ENCODE results near the gene ALAD. TPM values are rescaled to one million over a fixed set of nuclear protein-coding genes. Genes with fewer than 3 reads are reported as not detected.
A peak's percentile ranks its signal among the peaks of the same experiment; 100 is the strongest.

ALAD gene
- total and polyA plus RNA-seq, 2 of the 13 experiments (the other 11 are each of a cell fraction or from before 2014, with no cell fraction given) = 21.8 to 30.1 TPM

DNA sequence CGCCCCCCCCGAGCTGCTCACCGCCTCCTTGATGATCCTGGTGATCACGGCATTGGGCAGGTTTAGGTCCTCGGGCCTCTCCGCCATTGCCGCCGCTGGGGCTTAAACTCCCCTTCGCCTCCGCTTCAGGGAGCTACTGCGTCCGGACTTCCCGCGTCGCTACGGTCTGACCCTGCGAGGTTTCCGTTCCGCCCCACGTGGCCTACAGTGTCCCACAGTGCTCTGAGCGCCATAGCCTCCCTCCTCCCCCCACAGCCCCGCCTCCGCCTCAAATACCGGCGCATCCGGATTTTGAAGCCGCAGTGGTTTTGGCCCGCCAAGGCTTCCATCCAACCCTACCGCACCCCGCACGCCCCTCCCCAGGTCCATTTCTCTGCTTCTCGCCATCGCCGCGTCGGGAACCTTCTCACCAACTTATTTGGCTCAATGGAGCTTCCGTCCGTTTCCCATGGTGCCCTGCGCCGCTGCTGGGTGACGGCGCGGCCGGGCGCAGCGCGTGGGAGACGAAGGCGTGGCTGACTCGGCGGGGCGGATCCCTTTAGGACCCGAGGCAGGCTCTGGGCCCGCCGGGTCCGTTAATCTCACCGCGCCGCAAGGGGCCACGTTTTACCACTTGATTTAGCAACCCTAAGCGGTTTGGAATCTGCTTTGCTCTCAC, 9.3 kb upstream of the ALAD start, which contains the start of the genes C9orf43 and POLE3 (continued):
- TF ChIP-seq, protein P1, sequence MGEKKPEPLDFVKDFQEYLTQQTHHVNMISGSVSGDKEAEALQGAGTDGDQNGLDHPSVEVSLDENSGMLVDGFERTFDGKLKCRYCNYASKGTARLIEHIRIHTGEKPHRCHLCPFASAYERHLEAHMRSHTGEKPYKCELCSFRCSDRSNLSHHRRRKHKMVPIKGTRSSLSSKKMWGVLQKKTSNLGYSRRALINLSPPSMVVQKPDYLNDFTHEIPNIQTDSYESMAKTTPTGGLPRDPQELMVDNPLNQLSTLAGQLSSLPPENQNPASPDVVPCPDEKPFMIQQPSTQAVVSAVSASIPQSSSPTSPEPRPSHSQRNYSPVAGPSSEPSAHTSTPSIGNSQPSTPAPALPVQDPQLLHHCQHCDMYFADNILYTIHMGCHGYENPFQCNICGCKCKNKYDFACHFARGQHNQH (CRISPR knock-in tag; IDR thresholded peaks at IDR 0.05) = peak; percentile 82
- 0 out of 2 replicates have a peak, but pooled peaks have one; percentile 57 for TF ChIP-seq ZNF431 (CRISPR knock-in tag; IDR thresholded peaks at IDR 0.05; ENCODE audit: borderline replicate concordance, low read depth)
- TF ChIP-seq, protein P2, sequence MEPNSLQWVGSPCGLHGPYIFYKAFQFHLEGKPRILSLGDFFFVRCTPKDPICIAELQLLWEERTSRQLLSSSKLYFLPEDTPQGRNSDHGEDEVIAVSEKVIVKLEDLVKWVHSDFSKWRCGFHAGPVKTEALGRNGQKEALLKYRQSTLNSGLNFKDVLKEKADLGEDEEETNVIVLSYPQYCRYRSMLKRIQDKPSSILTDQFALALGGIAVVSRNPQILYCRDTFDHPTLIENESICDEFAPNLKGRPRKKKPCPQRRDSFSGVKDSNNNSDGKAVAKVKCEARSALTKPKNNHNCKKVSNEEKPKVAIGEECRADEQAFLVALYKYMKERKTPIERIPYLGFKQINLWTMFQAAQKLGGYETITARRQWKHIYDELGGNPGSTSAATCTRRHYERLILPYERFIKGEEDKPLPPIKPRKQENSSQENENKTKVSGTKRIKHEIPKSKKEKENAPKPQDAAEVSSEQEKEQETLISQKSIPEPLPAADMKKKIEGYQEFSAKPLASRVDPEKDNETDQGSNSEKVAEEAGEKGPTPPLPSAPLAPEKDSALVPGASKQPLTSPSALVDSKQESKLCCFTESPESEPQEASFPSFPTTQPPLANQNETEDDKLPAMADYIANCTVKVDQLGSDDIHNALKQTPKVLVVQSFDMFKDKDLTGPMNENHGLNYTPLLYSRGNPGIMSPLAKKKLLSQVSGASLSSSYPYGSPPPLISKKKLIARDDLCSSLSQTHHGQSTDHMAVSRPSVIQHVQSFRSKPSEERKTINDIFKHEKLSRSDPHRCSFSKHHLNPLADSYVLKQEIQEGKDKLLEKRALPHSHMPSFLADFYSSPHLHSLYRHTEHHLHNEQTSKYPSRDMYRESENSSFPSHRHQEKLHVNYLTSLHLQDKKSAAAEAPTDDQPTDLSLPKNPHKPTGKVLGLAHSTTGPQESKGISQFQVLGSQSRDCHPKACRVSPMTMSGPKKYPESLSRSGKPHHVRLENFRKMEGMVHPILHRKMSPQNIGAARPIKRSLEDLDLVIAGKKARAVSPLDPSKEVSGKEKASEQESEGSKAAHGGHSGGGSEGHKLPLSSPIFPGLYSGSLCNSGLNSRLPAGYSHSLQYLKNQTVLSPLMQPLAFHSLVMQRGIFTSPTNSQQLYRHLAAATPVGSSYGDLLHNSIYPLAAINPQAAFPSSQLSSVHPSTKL (CRISPR knock-in tag; IDR thresholded peaks at IDR 0.05) = peak; percentile 54
- peak; percentile 81 for TF ChIP-seq KLF11 (CRISPR knock-in tag; IDR thresholded peaks at IDR 0.05)
- 0 out of 2 replicates have a peak, but pooled peaks have one; percentile 19 for TF ChIP-seq ZKSCAN8 (CRISPR knock-in tag; IDR thresholded peaks at IDR 0.05; ENCODE audit: borderline replicate concordance)
- peak; percentile 74 for TF ChIP-seq NKX3-1 (CRISPR knock-in tag; IDR thresholded peaks at IDR 0.05)
- TF ChIP-seq, protein P3, sequence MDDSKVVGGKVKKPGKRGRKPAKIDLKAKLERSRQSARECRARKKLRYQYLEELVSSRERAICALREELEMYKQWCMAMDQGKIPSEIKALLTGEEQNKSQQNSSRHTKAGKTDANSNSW (CRISPR knock-in tag; IDR thresholded peaks at IDR 0.05; ENCODE audit: borderline replicate concordance) = no peak
- no peak; the same call in 1 of the 2 replicates for TF ChIP-seq ATF7 (IDR thresholded peaks at IDR 0.05)
- TF ChIP-seq ATF7 (CRISPR knock-in tag; IDR thresholded peaks at IDR 0.05) = 0 out of 2 replicates have a peak, but pooled peaks have one; percentile 35
- peak; percentile 90 for TF ChIP-seq ZC3H13 (CRISPR knock-in tag; IDR thresholded peaks at IDR 0.05)
- TF ChIP-seq MATR3 (CRISPR knock-in tag; IDR thresholded peaks at IDR 0.05) = no peak
- TF ChIP-seq, protein P4, sequence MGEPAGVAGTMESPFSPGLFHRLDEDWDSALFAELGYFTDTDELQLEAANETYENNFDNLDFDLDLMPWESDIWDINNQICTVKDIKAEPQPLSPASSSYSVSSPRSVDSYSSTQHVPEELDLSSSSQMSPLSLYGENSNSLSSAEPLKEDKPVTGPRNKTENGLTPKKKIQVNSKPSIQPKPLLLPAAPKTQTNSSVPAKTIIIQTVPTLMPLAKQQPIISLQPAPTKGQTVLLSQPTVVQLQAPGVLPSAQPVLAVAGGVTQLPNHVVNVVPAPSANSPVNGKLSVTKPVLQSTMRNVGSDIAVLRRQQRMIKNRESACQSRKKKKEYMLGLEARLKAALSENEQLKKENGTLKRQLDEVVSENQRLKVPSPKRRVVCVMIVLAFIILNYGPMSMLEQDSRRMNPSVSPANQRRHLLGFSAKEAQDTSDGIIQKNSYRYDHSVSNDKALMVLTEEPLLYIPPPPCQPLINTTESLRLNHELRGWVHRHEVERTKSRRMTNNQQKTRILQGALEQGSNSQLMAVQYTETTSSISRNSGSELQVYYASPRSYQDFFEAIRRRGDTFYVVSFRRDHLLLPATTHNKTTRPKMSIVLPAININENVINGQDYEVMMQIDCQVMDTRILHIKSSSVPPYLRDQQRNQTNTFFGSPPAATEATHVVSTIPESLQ (CRISPR knock-in tag; conservative IDR thresholded peaks at IDR 0.05) = no peak
- peak; percentile 83; the same call in 1 of the 2 replicates for TF ChIP-seq TP53 (CRISPR knock-in tag; conservative IDR thresholded peaks at IDR 0.05)
- TF ChIP-seq GLI4 (CRISPR knock-in tag; IDR thresholded peaks at IDR 0.05; ENCODE audit: borderline replicate concordance) = no peak
- TF ChIP-seq, protein P5, sequence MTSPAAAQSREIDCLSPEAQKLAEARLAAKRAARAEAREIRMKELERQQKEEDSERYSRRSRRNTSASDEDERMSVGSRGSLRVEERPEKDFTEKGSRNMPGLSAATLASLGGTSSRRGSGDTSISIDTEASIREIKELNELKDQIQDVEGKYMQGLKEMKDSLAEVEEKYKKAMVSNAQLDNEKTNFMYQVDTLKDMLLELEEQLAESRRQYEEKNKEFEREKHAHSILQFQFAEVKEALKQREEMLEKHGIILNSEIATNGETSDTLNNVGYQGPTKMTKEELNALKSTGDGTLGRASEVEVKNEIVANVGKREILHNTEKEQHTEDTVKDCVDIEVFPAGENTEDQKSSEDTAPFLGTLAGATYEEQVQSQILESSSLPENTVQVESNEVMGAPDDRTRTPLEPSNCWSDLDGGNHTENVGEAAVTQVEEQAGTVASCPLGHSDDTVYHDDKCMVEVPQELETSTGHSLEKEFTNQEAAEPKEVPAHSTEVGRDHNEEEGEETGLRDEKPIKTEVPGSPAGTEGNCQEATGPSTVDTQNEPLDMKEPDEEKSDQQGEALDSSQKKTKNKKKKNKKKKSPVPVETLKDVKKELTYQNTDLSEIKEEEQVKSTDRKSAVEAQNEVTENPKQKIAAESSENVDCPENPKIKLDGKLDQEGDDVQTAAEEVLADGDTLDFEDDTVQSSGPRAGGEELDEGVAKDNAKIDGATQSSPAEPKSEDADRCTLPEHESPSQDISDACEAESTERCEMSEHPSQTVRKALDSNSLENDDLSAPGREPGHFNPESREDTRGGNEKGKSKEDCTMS (CRISPR knock-in tag; conservative IDR thresholded peaks at IDR 0.05) = no peak
- TF ChIP-seq, protein P6, sequence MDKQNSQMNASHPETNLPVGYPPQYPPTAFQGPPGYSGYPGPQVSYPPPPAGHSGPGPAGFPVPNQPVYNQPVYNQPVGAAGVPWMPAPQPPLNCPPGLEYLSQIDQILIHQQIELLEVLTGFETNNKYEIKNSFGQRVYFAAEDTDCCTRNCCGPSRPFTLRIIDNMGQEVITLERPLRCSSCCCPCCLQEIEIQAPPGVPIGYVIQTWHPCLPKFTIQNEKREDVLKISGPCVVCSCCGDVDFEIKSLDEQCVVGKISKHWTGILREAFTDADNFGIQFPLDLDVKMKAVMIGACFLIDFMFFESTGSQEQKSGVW (CRISPR knock-in tag; IDR thresholded peaks at IDR 0.05; ENCODE audit: borderline replicate concordance) = no peak

Measured in HepG2 (cell line).